HepG2 (cell line): ENCODE measurements around the gene ESR2. TPM values are rescaled to one million over a fixed set of nuclear protein-coding genes. Genes with fewer than 3 reads are reported as not detected.

ENCODE experiments used
- ATAC-seq: fragments of 200-7000 bp; cut with Tn5 transposase; 3 replicates; pipeline ENCODE4 v1.9.1; 2020; ENCODE audit warnings: mild to moderate bottlenecking, moderate library complexity
- BruUV-seq: library from RNA; stranded (reverse); fragments of 400-500 nt; replicated peaks from 2 replicates; lab custom pipeline; 2021; lab: Mats Ljungman, UMichigan
- CTCF ChIA-PET: fragments of 300-600 bp; formaldehyde crosslinking; extraction: SDS; loops from one replicate; lab custom pipeline; 2021; ENCODE audit warnings: low total read pairs, inconsistent platforms, low intra/inter-chr PET ratio; lab: Yijun Ruan, JAX
- POLR2A ChIA-PET: fragments of 350-600 bp; sonication (Branson Sonifier 250); formaldehyde crosslinking; loops from one replicate; lab custom pipeline; 2020; ENCODE audit warnings: antibody characterized with exemption, inconsistent platforms; lab: Yijun Ruan, JAX
- DNase-seq: peaks from one replicate; pipeline ENCODE4 v3.0.0-alpha.2; 2015; ENCODE audit warnings: low spot score
- FAIRE-seq: peaks from 3 replicates; lab custom pipeline; 2011; peaks lifted over from hg19 to GRCh38; lab: Jason Lieb, UNC
- H2AFZ ChIP-seq: one replicate; pipeline ENCODE4 v1.6.1; 2011; ENCODE audit warnings: low read length, inconsistent platforms
- H3K27ac ChIP-seq: fragments of 300-600 bp; 3 replicates; pipeline ENCODE4 v1.8.0; 2011; ENCODE audit warnings: mixed run types, mild to moderate bottlenecking, mixed read lengths, low read length, inconsistent platforms; ENCODE audit not compliant: insufficient read depth; ENCODE audit errors: extremely low read length
- H3K27me3 ChIP-seq, 2 experiments: fragments of 200-600 bp in 1 of 2; 2 replicates in 1 of 2; 3 replicates in 1 of 2; pipeline versions ENCODE4 v1.6.0 to v1.8.0; 2011; ENCODE audit warnings: low read length in 2 of 2, mild to moderate bottlenecking in 2 of 2, moderate library complexity in 2 of 2, inconsistent platforms in 1 of 2; ENCODE audit not compliant: insufficient read depth in 2 of 2, control insufficient read depth in 1 of 2
- H3K36me3 ChIP-seq, 2 experiments: fragments of 200-600 bp in 1 of 2; replicated peaks in 1 of 2; 2 replicates in 1 of 2; 3 replicates in 1 of 2; pipeline versions ENCODE4 v1.5.1 to v1.8.0; 2011; ENCODE audit warnings: low read length in 2 of 2, inconsistent platforms in 1 of 2; ENCODE audit not compliant: insufficient read depth in 2 of 2, control insufficient read depth in 1 of 2
- H3K4me1 ChIP-seq: 2 replicates; pipeline ENCODE4 v1.5.1; 2012; ENCODE audit warnings: low read length, inconsistent platforms; ENCODE audit not compliant: insufficient read depth
- H3K4me2 ChIP-seq: 2 replicates; pipeline ENCODE4 v1.6.0; 2011; ENCODE audit warnings: low read depth, low read length, inconsistent platforms
- H3K4me3 ChIP-seq, 3 experiments: fragments of 200-600 bp in 1 of 3; sonication (generic), shearing (Covaris generic) in 1 of 3; replicated peaks in 1 of 3; 2 replicates each; pipeline ENCODE4 v1.5.1; 2011 to 2016; ENCODE audit warnings: low read length in 3 of 3, inconsistent platforms in 2 of 3, low read depth in 2 of 3, mild to moderate bottlenecking in 2 of 3, control low read depth in 1 of 3, mixed read lengths in 1 of 3; ENCODE audit not compliant: insufficient read depth in 1 of 3
- H3K79me2 ChIP-seq: one replicate; pipeline ENCODE4 v1.6.1; 2011; ENCODE audit warnings: low read length, inconsistent platforms; ENCODE audit not compliant: insufficient read depth
- H3K9ac ChIP-seq: 2 replicates; pipeline ENCODE4 v1.6.0; 2011; ENCODE audit warnings: mild to moderate bottlenecking, low read depth, low read length, inconsistent platforms; ENCODE audit not compliant: insufficient read depth
- H3K9me3 ChIP-seq: 2 replicates; pipeline ENCODE4 v1.5.1; 2012; ENCODE audit warnings: mild to moderate bottlenecking, low read length
- H4K20me1 ChIP-seq: 2 replicates; pipeline ENCODE4 v1.6.0; 2011; ENCODE audit warnings: inconsistent platforms, mild to moderate bottlenecking, low read length, moderate library complexity; ENCODE audit not compliant: insufficient read depth
- BRCA1 ChIP-seq: sonication (generic); formaldehyde crosslinking; IDR thresholded peaks from 2 replicates; pipeline ENCODE4 v1.4.0; 2020; ENCODE audit warnings: missing genetic modification reagents
- IRF9 ChIP-seq: sonication (generic); formaldehyde crosslinking; IDR thresholded peaks from 2 replicates; pipeline ENCODE4 v1.8.0; 2022; ENCODE audit warnings: missing genetic modification reagents, mild to moderate bottlenecking, borderline replicate concordance
- NAIF1 ChIP-seq: sonication (generic); formaldehyde crosslinking; IDR thresholded peaks from 2 replicates; pipeline ENCODE4 v1.5.0; 2020; ENCODE audit warnings: mild to moderate bottlenecking, missing genetic modification reagents, borderline replicate concordance
- NFATC3 ChIP-seq: sonication (generic); formaldehyde crosslinking; IDR thresholded peaks from 2 replicates; pipeline ENCODE4 v1.5.1; 2020; ENCODE audit warnings: mild to moderate bottlenecking, missing genetic modification reagents
- NR2F1 ChIP-seq, 2 experiments: fragments of 450-650 bp in 1 of 2; formaldehyde crosslinking in 1 of 2; IDR thresholded peaks; 2 replicates each; pipeline versions ENCODE4 v1.5.0 to v1.6.1; 2016 to 2020; ENCODE audit warnings: mild to moderate bottlenecking in 1 of 2, missing compliant biosample characterization in 1 of 2, missing genetic modification reagents in 1 of 2, moderate library complexity in 1 of 2
- PATZ1 ChIP-seq: sonication (generic); formaldehyde crosslinking; IDR thresholded peaks from 2 replicates; pipeline ENCODE4 v1.4.0; 2020; ENCODE audit warnings: missing genetic modification reagents
- PRDM15 ChIP-seq: sonication (generic); formaldehyde crosslinking; IDR thresholded peaks from 2 replicates; pipeline ENCODE4 v1.4.0; 2020; ENCODE audit warnings: missing genetic modification reagents
- ZEB1 ChIP-seq: IDR thresholded peaks from 2 replicates; pipeline ENCODE4 v1.6.1; 2012; ENCODE audit warnings: mild to moderate bottlenecking, low read depth, inconsistent platforms; ENCODE audit not compliant: insufficient replicate concordance
- ZNF350 ChIP-seq: sonication (generic); formaldehyde crosslinking; IDR thresholded peaks from 2 replicates; pipeline ENCODE4 v1.4.0; 2020; ENCODE audit warnings: mild to moderate bottlenecking, low read depth, missing genetic modification reagents, borderline replicate concordance
- ZNF564 ChIP-seq: sonication (generic); formaldehyde crosslinking; IDR thresholded peaks from 2 replicates; pipeline ENCODE4 v1.8.1; 2023; ENCODE audit warnings: mild to moderate bottlenecking, missing genetic modification reagents
- WGBS: methylation state at CpG from one replicate; pipeline ENCODE4 v1.1.6; 2017; ENCODE audit warnings: low lambda C conversion rate; 5-methylcytosine and 5-hydroxymethylcytosine counted together
- in situ Hi-C: cut with HindIII; loops from 2 replicates; pipeline ENCODE4 v1.10.0; 2017; ENCODE audit warnings: low pct_unique_long_range_greater_than_20kb; ENCODE audit not compliant: extremely low pct_ligation_motif_present
- intact Hi-C: fragments of 100-400 bp; cut with micrococcal nuclease; formaldehyde crosslinking; loops from one replicate; pipeline ENCODE4 v1.10.0; 2022; ENCODE audit not compliant: unreplicated experiment
- polyA plus RNA-seq, 8 experiments: library from polyadenylated mRNA; depleted of rRNA in 3 of 8; stranded (reverse) in 7 of 8; unstranded in 1 of 8; fragments of >200 nt; fragmentation: Illumina TruSeq in 4 of 8; extraction: Trizol in 4 of 8; gene quantifications; 2 replicates each; pipeline versions ENCODE4 v1.2.1 to v1.2.3, GENCODE V29; 2011 to 2016; ENCODE audit warnings: low read depth in 4 of 8, missing spikeins in 1 of 8, mixed read lengths in 1 of 8; ENCODE audit not compliant: insufficient read depth in 1 of 8
- total RNA-seq, 5 experiments: library from RNA; depleted of rRNA; stranded (reverse); fragments of >200 nt; fragmentation: Illumina TruSeq; extraction: Trizol; gene quantifications; 2 replicates each; pipeline ENCODE4 v1.2.3, GENCODE V29; 2016; ENCODE audit warnings: low read depth in 1 of 5

The ESR2 gene
- total and polyA plus RNA-seq, 2 of the 13 experiments (the other 11 are each of a cell fraction or from before 2014, with no cell fraction given): 0.01 to 0.04 TPM

GRCh38 chr14:64338616-64339316, 44.6 kb upstream of the ESR2 start (continued):
- TF ChIP-seq IRF9 (CRISPR knock-in tag): no peak
- no peak for TF ChIP-seq ZNF350 (CRISPR knock-in tag)

- no peaks in the 10 kb centered on the region for H4K20me1 ChIP-seq
- H3K79me2 ChIP-seq: no peaks in the 10 kb centered on the region
- ChIA-PET POLR2A (interaction anchor here (0.8 to 1.9 kb wide), 3 partner anchors 12 to 166 kb away, joined by 4 to 16 read pairs (median 4); partner anchors contain the start of genes MTHFD1 and ZBTB1), CTCF (no interaction called here)
- 0% methylated on average over 4 of the region's 49 CpGs for WGBS
- H3K9me3 ChIP-seq: no peaks in the 10 kb centered on the region
- DNase-seq: peak; percentile 47
- ATAC-seq: peak; percentile 91
- peak overlapping the region; percentile 73 for H3K27ac ChIP-seq
- in situ Hi-C loops (no loop called here), intact Hi-C loops (no loop called here)
- peak overlapping the region; percentile 43 for H2AFZ ChIP-seq
- TSS peak; percentile 74 for BruUV-seq
- H3K4me2 ChIP-seq: peak overlapping the region; percentile 83
- peak overlapping the region; percentile 69 for H3K9ac ChIP-seq
- peak; percentile 57 for FAIRE-seq
- no peaks in the 10 kb centered on the region for H3K36me3 ChIP-seq
- H3K4me1 ChIP-seq: peaks cover 18% of the 10 kb centered on the region
- H3K27me3 ChIP-seq: no peaks in the 10 kb centered on the region
- peak overlapping the region; percentile 61 to 87 (median 81) for H3K4me3 ChIP-seq
- peak; percentile 11; the same call in 1 of the 2 replicates for TF ChIP-seq NAIF1 (CRISPR knock-in tag)
- no peak for TF ChIP-seq PRDM15 (CRISPR knock-in tag)
- TF ChIP-seq PATZ1 (CRISPR knock-in tag): peak; percentile 35; the same call in 1 of the 2 replicates
- peak; percentile 50 for TF ChIP-seq ZEB1
- no peak for TF ChIP-seq NR2F1 (CRISPR knock-in tag; IDR thresholded peaks at IDR 0.05)
- TF ChIP-seq BRCA1 (CRISPR knock-in tag): no peak
- 0 out of 2 replicates have a peak, but pooled peaks have one; percentile 2 for TF ChIP-seq ZNF564 (CRISPR knock-in tag)
- TF ChIP-seq NFATC3: 0 out of 2 replicates have a peak, but pooled peaks have one; percentile 56
These were observed 43.9 kb upstream of the ESR2 start for GRCh38 chr14:64337888-64338615.
